ENCODE data around the gene TRMT44. TPM values are rescaled to one million over a fixed set of nuclear protein-coding genes. Genes with fewer than 3 reads are reported as not detected.

TRMT44 gene
- total and polyA plus RNA-seq, 2 of the 4 experiments (the other 2 are of a cell fraction) = 7.3 to 8.1 TPM

GRCh38 chr4:8453957-8454356 lies 13.4 kb downstream of the TRMT44 start:
- Histone ChIP-seq H2AK9ac (replicated peaks; ENCODE audit: low read depth, low read length, poor library complexity) (no peak overlapping the region), H3K9me1 (ENCODE audit: insufficient read depth, low read length) (no peaks in the 10 kb centered on the region), H3K9ac (ENCODE audit: low read depth, low read length) (no peak overlapping the region), H3K4me1 (ENCODE audit: control insufficient read depth, insufficient read depth, low read length) (no peaks in the 10 kb centered on the region), H4K5ac (ENCODE audit: low read depth, low read length) (no peak overlapping the region), H3K9me3 (ENCODE audit: control insufficient read depth, insufficient read depth, low read length) (no peaks in the 10 kb centered on the region), H2BK120ac (ENCODE audit: low read depth, low read length) (no peak overlapping the region), H3K27ac (ENCODE audit: insufficient read depth, low read length) (no peak overlapping the region), H3K56ac (ENCODE audit: extremely low read depth, insufficient read depth, low read length) (no peak overlapping the region), H2BK5ac (ENCODE audit: low read depth, low read length, poor library complexity, severe bottlenecking) (no peak overlapping the region), H4K91ac (ENCODE audit: insufficient read depth, low read depth, low read length) (no peak overlapping the region), H3K14ac (replicated peaks; ENCODE audit: low read depth, low read length) (no peak overlapping the region), H4K20me1 (ENCODE audit: insufficient read depth, low read length) (no peaks in the 10 kb centered on the region; the same call in 1 of the 2 replicates), H2AK5ac (ENCODE audit: low read depth, low read length) (no peak overlapping the region), H2BK20ac (ENCODE audit: low read depth, low read length) (no peak overlapping the region), H3K79me1 (ENCODE audit: low read depth in 1 of 2, low read length in 2 of 2) (no peaks in the 10 kb centered on the region; a peak in 1 of 4 replicates), H3K23ac (ENCODE audit: low read depth, low read length) (no peak overlapping the region), H2AFZ (replicated peaks; ENCODE audit: low read length, poor library complexity) (no peak overlapping the region), H4K8ac (ENCODE audit: low read depth in 2 of 2, low read length in 2 of 2) (no peak overlapping the region), H3K36me3 (ENCODE audit: control insufficient read depth, insufficient read depth, low read length) (peaks cover 49% of the 10 kb centered on the region), H2BK15ac (ENCODE audit: low read depth, low read length) (no peak overlapping the region), H3K4me2 (ENCODE audit: low read depth, low read length) (no peak overlapping the region), H3K27me3 (ENCODE audit: control insufficient read depth, insufficient read depth, low read length) (no peaks in the 10 kb centered on the region), H3K4ac (ENCODE audit: low read depth, low read length) (no peak overlapping the region), H3K4me3 (ENCODE audit: insufficient read depth, low read depth, low read length) (no peak overlapping the region), H3K18ac (ENCODE audit: low read depth, low read length) (no peak overlapping the region)
- ATAC-seq (ENCODE audit: low read depth) (no peak), DNase-seq (no peak)
- in situ Hi-C loops (cut with MboI; ENCODE audit: low sequenced_read_pairs) = no loop called here
- ChIA-PET CTCF (interaction anchor here (0.6 to 1.0 kb wide), 2 partner anchors 14 to 64 kb away, joined by 3 to 4 read pairs; no protein-coding TSS in a partner anchor), POLR2A (ENCODE audit: unreplicated experiment) (no interaction called here)
- intact Hi-C loops (cut with micrococcal nuclease) = no loop called here
- dilution Hi-C loops (cut with HindIII; ENCODE audit: low sequenced_read_pairs, unreplicated experiment) = no loop called here
- WGBS, 2 experiments (ENCODE audit: extremely low coverage in 2 of 2, insufficient read length in 1 of 2) = no CpG with 5 or more reads among the region's 3 CpGs
- BruUV-seq (replicated peaks) = no TSS peak
- TF ChIP-seq SMC3 (IDR thresholded peaks at IDR 0.05; ENCODE audit: low read depth, low read length) = no peak
- no peak for TF ChIP-seq CTCF (conservative IDR thresholded peaks at IDR 0.05; ENCODE audit: low read depth, low read length)
- TF ChIP-seq MAFK (IDR thresholded peaks at IDR 0.05; ENCODE audit: low read depth, low read length) = no peak
- no peak for TF ChIP-seq POLR2A (IDR thresholded peaks at IDR 0.05; ENCODE audit: low read depth, low read length)
- no peak for TF ChIP-seq MXI1 (IDR thresholded peaks at IDR 0.05; ENCODE audit: borderline replicate concordance, low read depth, low read length)
- TF ChIP-seq BHLHE40 (IDR thresholded peaks at IDR 0.05; ENCODE audit: low read depth, low read length) = no peak
- no peak for TF ChIP-seq RAD21 (IDR thresholded peaks at IDR 0.05; ENCODE audit: low read length)
- TF ChIP-seq RFX5 (IDR thresholded peaks at IDR 0.05; ENCODE audit: low read depth, low read length) = no peak
- TF ChIP-seq ELK1 (IDR thresholded peaks at IDR 0.05; ENCODE audit: borderline replicate concordance, low read depth, low read length) = no peak
- no peak for TF ChIP-seq USF2 (IDR thresholded peaks at IDR 0.05; ENCODE audit: low read depth, low read length)
- TF ChIP-seq CEBPB (IDR thresholded peaks at IDR 0.05; ENCODE audit: low read depth, low read length) = no peak
- TF ChIP-seq FOS (IDR thresholded peaks at IDR 0.05; ENCODE audit: low read depth, low read length) = no peak
